Mesendoderm (in vitro differentiated cells): ENCODE measurements around the gene ZNF581.

Experiments used
- DNase-seq: peaks from one replicate; pipeline ENCODE4 v3.0.0; 2013
- H2AK5ac ChIP-seq: 2 replicates; pipeline ENCODE4 v1.6.1; 2013; ENCODE audit warnings: low read length, inconsistent platforms
- H2BK120ac ChIP-seq: 2 replicates; pipeline ENCODE4 v1.6.1; 2013; ENCODE audit warnings: low read depth, mild to moderate bottlenecking, low read length, moderate library complexity, mixed read lengths
- H2BK15ac ChIP-seq: replicated peaks from 2 replicates; pipeline ENCODE4 v1.6.1; 2013; ENCODE audit warnings: low read depth, mild to moderate bottlenecking, moderate library complexity
- H2BK5ac ChIP-seq: 2 replicates; pipeline ENCODE4 v1.6.1; 2013; ENCODE audit warnings: low read length, inconsistent platforms
- H3K18ac ChIP-seq: 2 replicates; pipeline ENCODE4 v1.6.1; 2013; ENCODE audit warnings: mild to moderate bottlenecking, low read length, mixed read lengths
- H3K23ac ChIP-seq: one replicate; pipeline ENCODE4 v1.6.1; 2013; ENCODE audit warnings: low read length
- H3K27ac ChIP-seq: 2 replicates; pipeline ENCODE4 v1.5.1; 2013; ENCODE audit warnings: low read depth, mild to moderate bottlenecking, inconsistent platforms, low read length, moderate library complexity
- H3K27me3 ChIP-seq: 2 replicates; pipeline ENCODE4 v1.6.1; 2013; ENCODE audit warnings: low read length, control low read depth, mild to moderate bottlenecking, inconsistent platforms; ENCODE audit not compliant: insufficient read depth, poor library complexity
- H3K36me3 ChIP-seq: 2 replicates; pipeline ENCODE4 v1.6.1; 2013; ENCODE audit warnings: low read length, inconsistent platforms; ENCODE audit not compliant: control insufficient read depth, insufficient read depth
- H3K4ac ChIP-seq: one replicate; pipeline ENCODE4 v1.6.1; 2013; ENCODE audit warnings: low read depth, mild to moderate bottlenecking, low read length, moderate library complexity
- H3K4me1 ChIP-seq: 2 replicates; pipeline ENCODE4 v1.6.1; 2013; ENCODE audit warnings: low read depth, low read length, inconsistent platforms; ENCODE audit not compliant: control insufficient read depth
- H3K4me2 ChIP-seq: 2 replicates; pipeline ENCODE4 v1.6.1; 2013; ENCODE audit warnings: low read length
- H3K4me3 ChIP-seq: 2 replicates; pipeline ENCODE4 v1.5.1; 2013; ENCODE audit warnings: mild to moderate bottlenecking, low read length
- H3K56ac ChIP-seq: one replicate; pipeline ENCODE4 v1.6.1; 2013; ENCODE audit warnings: low read length
- H3K79me1 ChIP-seq: 2 replicates; pipeline ENCODE4 v1.6.1; 2013; ENCODE audit warnings: low read length, inconsistent platforms
- H3K79me2 ChIP-seq: 2 replicates; pipeline ENCODE4 v1.6.1; 2013; ENCODE audit warnings: mild to moderate bottlenecking, low read length; ENCODE audit not compliant: control insufficient read depth, insufficient read depth
- H3K9ac ChIP-seq: 2 replicates; pipeline ENCODE4 v1.6.1; 2013; ENCODE audit warnings: low read length, inconsistent platforms
- H4K5ac ChIP-seq: one replicate; pipeline ENCODE4 v1.6.1; 2013; ENCODE audit warnings: low read length
- H4K8ac ChIP-seq: one replicate; pipeline ENCODE4 v1.6.1; 2013; ENCODE audit warnings: low read depth, mild to moderate bottlenecking, control low read depth, low read length, moderate library complexity
- WGBS: extraction: QIAGEN DNeasy Blood & Tissue Kit; methylation state at CpG from one replicate; pipeline ENCODE4 v1.1.7; 2013; ENCODE audit warnings: low lambda C conversion rate, missing lambda C conversion rate; ENCODE audit not compliant: insufficient coverage; ENCODE audit errors: extremely low coverage; 5-methylcytosine and 5-hydroxymethylcytosine counted together

ZNF581 gene

GRCh38 chr19:55598719-55599467, 44.6 kb upstream of the ZNF581 start:
- DNase-seq: peak; percentile 99
- Histone ChIP-seq H2BK5ac (peak overlapping the region; percentile 64), H4K5ac (no peak overlapping the region), H2AK5ac (no peak overlapping the region), H3K56ac (peak overlapping the region; percentile 90), H3K27ac (peak overlapping the region; percentile 98), H3K9ac (peak overlapping the region; percentile 85), H2BK120ac (no peak overlapping the region), H3K36me3 (peaks cover 2% of the 10 kb centered on the region), H3K79me1 (no peaks in the 10 kb centered on the region), H3K23ac (no peak overlapping the region), H3K4me3 (peak overlapping the region; percentile 56), H3K4me2 (no peak overlapping the region), H3K79me2 (no peaks in the 10 kb centered on the region), H3K27me3 (no peaks in the 10 kb centered on the region), H3K18ac (peak overlapping the region; percentile 98), H2BK15ac (no peak overlapping the region), H4K8ac (no peak overlapping the region), H3K4me1 (no peaks in the 10 kb centered on the region), H3K4ac (peak overlapping the region; percentile 93)
- no CpG with 5 or more reads among the region's 26 CpGs for WGBS

GRCh38 chr19:55599468-55599841, 44.0 kb upstream of the ZNF581 start, which contains the start of gene FIZ1:
Gene FIZ1 (minus strand): TSS chr19:55599517. CDS start chr19:55597865, 1,652 bp downstream.
- no peak within 1 kb of the TSS for H2AK5ac ChIP-seq
- H3K27ac ChIP-seq: peak within 1 kb of the TSS; percentile 98
- peaks cover 2% of the 10 kb centered on the region for H3K36me3 ChIP-seq
- H3K4me2 ChIP-seq: peak within 1 kb of the TSS; percentile 87
- no CpG with 5 or more reads among the region's 23 CpGs for WGBS
- no peaks in the 10 kb centered on the region for H3K79me2 ChIP-seq
- H3K79me1 ChIP-seq: no peaks in the 10 kb centered on the region
- H2BK120ac ChIP-seq: no peak within 1 kb of the TSS
- no peak within 1 kb of the TSS for H4K8ac ChIP-seq
- DNase-seq: peak; percentile 99
- H2BK15ac ChIP-seq: no peak within 1 kb of the TSS
- H3K23ac ChIP-seq: no peak within 1 kb of the TSS
- H3K27me3 ChIP-seq: no peaks in the 10 kb centered on the region
- peak within 1 kb of the TSS; percentile 97 for H4K5ac ChIP-seq
- peak within 1 kb of the TSS; percentile 98 for H3K18ac ChIP-seq
- H3K9ac ChIP-seq: peak within 1 kb of the TSS; percentile 98
- peak within 1 kb of the TSS; percentile 92 for H3K4me3 ChIP-seq
- H3K56ac ChIP-seq: peak within 1 kb of the TSS; percentile 100
- H3K4me1 ChIP-seq: no peaks in the 10 kb centered on the region
- peak within 1 kb of the TSS; percentile 99 for H2BK5ac ChIP-seq
- peak within 1 kb of the TSS; percentile 93 for H3K4ac ChIP-seq

GRCh38 chr19:55599842-55600661, 43.4 kb upstream of the ZNF581 start, which contains the start of gene ZNF524:
Gene ZNF524 (plus strand): TSS chr19:55600288. CDS start chr19:55602113, 1,825 bp downstream.
- DNase-seq: peak; percentile 95
- Histone ChIP-seq H3K18ac (peak within 1 kb of the TSS; percentile 98), H3K79me2 (no peaks in the 10 kb centered on the region), H2BK120ac (no peak within 1 kb of the TSS), H3K9ac (peak within 1 kb of the TSS; percentile 98), H4K5ac (peak within 1 kb of the TSS; percentile 97), H4K8ac (no peak within 1 kb of the TSS), H2BK15ac (no peak within 1 kb of the TSS), H3K23ac (no peak within 1 kb of the TSS), H3K4me1 (no peaks in the 10 kb centered on the region), H3K79me1 (no peaks in the 10 kb centered on the region), H3K27me3 (no peaks in the 10 kb centered on the region), H3K36me3 (peaks cover 2% of the 10 kb centered on the region), H2BK5ac (peak within 1 kb of the TSS; percentile 99), H3K4ac (peak within 1 kb of the TSS; percentile 93), H3K4me2 (peak within 1 kb of the TSS; percentile 87), H3K27ac (peak within 1 kb of the TSS; percentile 98), H2AK5ac (no peak within 1 kb of the TSS), H3K56ac (peak within 1 kb of the TSS; percentile 100), H3K4me3 (peak within 1 kb of the TSS; percentile 92)
- no CpG with 5 or more reads among the region's 97 CpGs for WGBS

GRCh38 chr19:55600662-55601028, 42.8 kb upstream of the ZNF581 start:
- H3K4me1 ChIP-seq: no peaks in the 10 kb centered on the region
- H2BK120ac ChIP-seq: no peak overlapping the region
- H2BK15ac ChIP-seq: no peak overlapping the region
- H2BK5ac ChIP-seq: no peak overlapping the region
- H3K27me3 ChIP-seq: no peaks in the 10 kb centered on the region
- H3K18ac ChIP-seq: peak overlapping the region; percentile 36
- no peaks in the 10 kb centered on the region for H3K79me1 ChIP-seq
- no peak overlapping the region for H3K4ac ChIP-seq
- peak overlapping the region; percentile 41 for H3K4me2 ChIP-seq
- H3K79me2 ChIP-seq: no peaks in the 10 kb centered on the region
- H3K4me3 ChIP-seq: peak overlapping the region; percentile 39
- H3K56ac ChIP-seq: peak overlapping the region; percentile 100
- WGBS: no CpG with 5 or more reads among the region's 15 CpGs
- no peak overlapping the region for H4K8ac ChIP-seq
- H4K5ac ChIP-seq: no peak overlapping the region
- H2AK5ac ChIP-seq: no peak overlapping the region
- H3K23ac ChIP-seq: no peak overlapping the region
- H3K36me3 ChIP-seq: no peaks in the 10 kb centered on the region
- peak overlapping the region; percentile 33 for H3K27ac ChIP-seq
- no peak for DNase-seq
- H3K9ac ChIP-seq: peak overlapping the region; percentile 74

GRCh38 chr19:55601084-55601483, 42.4 kb upstream of the ZNF581 start:
- Histone ChIP-seq H2AK5ac (no peak overlapping the region), H3K4me1 (no peaks in the 10 kb centered on the region), H3K4me2 (no peak overlapping the region), H4K5ac (no peak overlapping the region), H3K27me3 (no peaks in the 10 kb centered on the region), H2BK15ac (no peak overlapping the region), H4K8ac (no peak overlapping the region), H3K4me3 (no peak overlapping the region), H3K4ac (no peak overlapping the region), H3K79me1 (no peaks in the 10 kb centered on the region), H2BK5ac (no peak overlapping the region), H3K79me2 (no peaks in the 10 kb centered on the region), H2BK120ac (no peak overlapping the region), H3K9ac (peak overlapping the region; percentile 74), H3K18ac (no peak overlapping the region), H3K56ac (no peak overlapping the region), H3K36me3 (no peaks in the 10 kb centered on the region), H3K23ac (no peak overlapping the region), H3K27ac (no peak overlapping the region)
- no peak for DNase-seq
- no CpG with 5 or more reads among the region's 4 CpGs for WGBS
